GM12874 (cell line): ENCODE data around the gene NOP53.

Source experiments
- CTCF ChIP-seq: IDR thresholded peaks from 2 replicates; pipeline ENCODE4 v1.5.1; 2011; ENCODE audit warnings: low read depth, mild to moderate bottlenecking, control low read depth, low read length, moderate library complexity; ENCODE audit not compliant: insufficient read depth

NOP53 gene

GRCh38 chr19:47725759-47726401 lies 19.5 kb upstream of the NOP53 start:
- no peak for TF ChIP-seq CTCF

- no peak for TF ChIP-seq CTCF
Measured at GRCh38 chr19:47726467-47726866, 18.9 kb upstream of the NOP53 start.

GRCh38 chr19:47729468-47729798 lies 15.9 kb upstream of the NOP53 start:
- no peak for TF ChIP-seq CTCF

- no peak for TF ChIP-seq CTCF
Measured at GRCh38 chr19:47729799-47730520, 15.4 kb upstream of the NOP53 start.

- no peak for TF ChIP-seq CTCF
Measured at GRCh38 chr19:47730521-47730889, 14.8 kb upstream of the NOP53 start.

GRCh38 chr19:47730910-47731309 lies 14.4 kb upstream of the NOP53 start:
- no peak for TF ChIP-seq CTCF

- TF ChIP-seq CTCF: no peak
Measured at GRCh38 chr19:47735131-47735530, 10.2 kb upstream of the NOP53 start.
